ENCODE results near the gene CFI.
A peak's percentile ranks its signal among the peaks of the same experiment; 100 is the strongest.

Gene CFI

DNA sequence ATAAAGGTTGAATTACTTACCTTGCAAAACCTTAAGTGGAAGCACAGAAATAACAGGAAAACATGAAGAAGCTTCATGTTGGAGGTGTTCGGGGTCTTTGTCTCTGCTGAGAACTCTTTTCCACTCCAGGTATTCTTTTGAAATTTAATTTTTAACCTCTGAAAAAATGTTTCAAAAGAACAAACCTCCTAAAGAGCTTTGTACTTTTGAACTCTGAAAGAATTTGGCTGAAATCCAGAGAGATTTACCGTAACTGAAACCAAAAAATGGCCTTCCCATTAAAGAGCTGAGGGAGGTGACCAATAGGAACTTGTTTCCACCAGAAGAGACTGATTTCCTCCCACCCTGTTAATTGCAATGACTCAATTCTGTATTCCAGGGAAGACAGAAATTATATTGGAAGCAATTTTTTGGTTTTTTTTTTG lies at the start of gene CFI:
Gene CFI (minus strand): TSS at position 105 of the 425 bp plus-strand sequence. CDS start 28 bp downstream, at position 77.
- no peak for DNase-seq

DNA sequence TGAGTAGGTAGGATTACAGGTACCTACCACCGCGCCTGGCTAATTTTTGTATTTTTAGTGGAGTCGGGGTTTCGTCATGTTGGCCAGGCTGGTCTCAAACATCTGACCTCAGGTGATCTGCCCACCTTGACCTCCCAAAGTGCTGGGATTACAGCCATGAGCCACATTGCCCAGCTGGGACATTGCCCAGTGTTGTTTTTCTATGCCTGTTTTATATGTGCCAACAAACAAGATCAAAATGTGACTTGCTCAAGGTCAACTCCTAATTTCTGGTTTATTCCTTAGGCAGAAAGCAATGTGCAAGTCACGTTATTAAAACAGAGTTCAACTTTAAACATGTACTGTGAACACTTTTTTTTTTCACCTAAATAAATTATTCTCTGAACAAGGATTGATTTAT lies 48.8 kb upstream of the CFI start:
- DNase-seq = no peak

- DNase-seq = no peak
Observed at GRCh38 chr4:109848501-109848900, 46.7 kb upstream of the CFI start.

DNA sequence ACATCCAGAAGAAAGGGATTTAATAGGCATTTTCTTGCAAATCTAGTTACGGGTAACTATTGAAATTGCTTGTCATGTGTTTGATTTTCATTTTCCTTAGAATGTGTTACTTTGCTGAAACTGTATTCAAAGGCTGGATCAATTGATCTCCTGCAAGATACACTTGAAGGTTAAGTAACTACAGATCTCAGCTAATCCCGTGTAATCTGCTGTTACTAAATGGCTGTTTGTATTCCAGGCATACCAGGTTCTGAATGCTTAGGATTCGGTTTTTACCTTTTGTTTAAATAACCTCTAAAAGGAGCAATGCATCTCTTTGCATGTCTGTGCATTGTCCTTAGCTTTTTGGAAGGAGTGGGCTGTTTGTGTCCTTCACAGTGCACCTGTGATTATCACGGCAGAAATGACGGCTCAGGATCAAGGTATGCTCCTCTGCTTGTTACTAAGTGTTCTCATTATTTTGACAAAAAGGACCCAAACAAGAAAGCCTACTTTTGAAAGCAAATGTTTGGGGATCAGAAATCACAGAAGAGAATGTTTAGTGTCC lies 46.2 kb upstream of the CFI start, which contains the start of gene LRIT3:
Gene LRIT3 (plus strand): TSS at position 212 of the 547 bp plus-strand sequence. CDS start 95 bp downstream, at position 307.
- DNase-seq = no peak

DNA sequence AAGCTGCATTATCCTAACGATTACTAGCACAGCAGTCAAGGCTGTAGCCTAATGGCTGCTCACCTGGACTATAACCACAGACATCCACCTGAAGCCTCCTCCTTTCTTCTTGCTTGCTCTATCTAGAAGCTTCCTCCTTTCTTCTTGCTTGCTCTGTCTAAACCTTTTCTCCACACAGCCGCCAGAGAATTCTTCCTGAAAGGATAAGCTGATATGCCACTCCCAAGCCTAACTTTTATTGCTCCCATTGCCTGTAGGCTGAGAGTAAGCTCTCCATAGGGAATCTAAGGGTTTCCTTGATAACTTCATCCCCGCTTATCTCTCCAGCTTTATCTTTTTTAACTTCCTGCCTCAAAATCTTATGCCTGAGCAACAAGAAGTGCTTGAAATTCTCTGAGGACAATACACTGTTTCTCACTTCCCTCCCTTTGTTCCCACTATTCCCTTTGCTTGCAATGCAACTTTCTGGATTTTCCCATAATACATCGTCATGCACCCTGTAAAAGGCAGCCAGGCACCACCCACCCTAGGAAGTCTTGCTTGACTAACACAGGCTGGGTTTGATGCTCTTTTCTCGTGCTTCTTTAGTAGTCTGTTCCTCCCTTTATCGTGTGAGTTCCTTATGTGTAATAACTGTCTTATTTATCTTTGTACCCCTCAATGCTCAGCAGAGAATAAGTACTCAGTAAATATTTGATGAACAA lies 44.7 kb upstream of the CFI start:
- DNase-seq = no peak

DNA sequence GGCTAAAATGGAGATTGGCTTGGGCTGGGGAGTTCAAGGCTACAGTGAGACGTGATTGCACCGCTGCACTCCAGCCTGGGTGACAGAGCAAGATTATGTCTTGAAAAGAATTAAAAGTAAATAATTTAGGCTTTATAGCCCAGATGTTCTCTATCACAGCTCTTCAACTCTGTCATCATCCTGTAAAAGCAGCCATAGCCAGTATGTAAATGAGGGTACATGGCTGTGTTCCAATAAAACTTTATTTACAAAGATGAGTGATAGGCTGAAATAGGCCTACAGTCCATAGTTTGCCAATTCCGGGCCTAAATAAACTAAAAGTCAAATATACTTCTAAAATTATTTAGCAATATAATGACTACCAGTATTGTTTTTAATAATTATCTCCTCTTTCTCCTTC lies 35.2 kb upstream of the CFI start:
- DNase-seq = no peak

DNA sequence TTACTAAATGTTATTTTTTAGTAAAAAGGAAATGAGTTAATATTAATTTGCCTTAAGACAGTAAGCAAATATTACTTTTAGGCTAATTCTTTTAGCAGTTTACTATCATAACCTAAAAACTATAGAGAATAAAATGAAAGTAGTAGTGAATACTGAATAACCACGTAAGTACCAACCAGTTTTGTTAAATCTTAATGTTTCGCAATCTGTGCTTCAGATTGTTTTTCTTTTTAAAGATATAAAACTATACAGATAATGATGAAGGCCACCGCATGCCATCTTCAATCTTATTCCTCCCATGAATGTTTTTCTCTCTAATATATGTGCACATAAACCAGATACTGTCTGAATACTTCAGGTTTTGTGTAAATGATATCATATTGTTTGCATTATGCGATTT lies 32.0 kb upstream of the CFI start:
- no peak for DNase-seq

GRCh38 chr4:109827672-109828071 lies 25.9 kb upstream of the CFI start, which contains the start of gene RRH:
RRH (plus strand) TSS chr4:109827972; CDS start chr4:109828028, 56 bp downstream.
- no peak for DNase-seq

DNA sequence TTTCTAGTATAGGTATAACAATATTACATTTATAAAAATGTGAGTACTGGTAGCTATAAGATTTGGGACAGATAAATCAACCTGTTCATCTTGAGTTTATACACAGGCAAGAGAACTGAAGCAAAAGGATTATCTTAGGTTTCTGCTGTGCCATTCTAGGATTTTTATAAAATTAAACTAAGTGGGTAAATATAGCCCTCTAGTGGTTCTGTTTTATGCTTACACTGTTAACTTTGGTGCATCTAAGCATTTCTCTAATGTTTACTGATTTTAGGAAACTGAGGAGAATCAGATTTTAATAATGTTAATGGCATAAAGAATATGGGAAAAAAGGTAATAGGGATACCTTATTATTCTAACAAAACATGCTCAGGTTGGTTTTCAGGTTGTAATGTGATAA lies 24.9 kb upstream of the CFI start:
- DNase-seq = no peak

DNA sequence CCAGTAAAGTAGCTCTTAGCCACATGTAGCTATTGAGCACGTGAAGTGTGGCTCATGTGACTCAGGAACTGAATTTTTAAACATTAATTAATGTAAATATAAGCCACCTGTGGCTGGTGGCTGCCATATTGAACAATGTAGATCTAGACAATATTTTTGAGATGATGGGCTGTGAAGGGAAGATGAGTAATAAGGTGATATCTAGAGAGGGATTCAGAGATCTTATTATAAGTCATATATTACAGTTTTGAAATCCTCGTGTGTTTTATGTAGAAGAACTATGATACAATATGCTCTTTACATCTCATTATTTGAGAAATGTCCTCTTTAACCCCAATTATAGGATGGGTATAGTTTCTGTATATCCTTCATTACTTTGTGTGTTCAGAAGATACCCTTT lies 19.4 kb upstream of the CFI start:
- no peak for DNase-seq

DNA sequence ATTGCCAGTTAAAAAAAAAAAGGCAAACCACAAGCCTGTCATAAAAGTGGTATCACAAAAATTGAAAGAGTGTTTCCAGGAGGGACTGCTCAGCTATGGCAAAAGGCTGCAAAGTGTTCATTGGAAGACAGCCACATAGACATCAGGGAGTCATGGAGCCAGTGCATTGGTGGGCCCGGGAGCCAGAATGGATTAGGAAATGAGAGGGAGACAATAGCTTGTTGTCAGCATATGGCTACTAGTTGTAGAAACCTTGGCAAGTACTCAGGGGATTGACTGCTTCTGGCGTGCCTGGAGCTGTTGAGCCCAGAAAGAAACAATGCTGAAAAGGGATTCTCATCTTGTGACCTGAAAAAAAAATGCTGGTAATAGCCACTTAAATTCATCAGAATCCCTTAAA lies 18.8 kb upstream of the CFI start:
- no peak for DNase-seq

DNA sequence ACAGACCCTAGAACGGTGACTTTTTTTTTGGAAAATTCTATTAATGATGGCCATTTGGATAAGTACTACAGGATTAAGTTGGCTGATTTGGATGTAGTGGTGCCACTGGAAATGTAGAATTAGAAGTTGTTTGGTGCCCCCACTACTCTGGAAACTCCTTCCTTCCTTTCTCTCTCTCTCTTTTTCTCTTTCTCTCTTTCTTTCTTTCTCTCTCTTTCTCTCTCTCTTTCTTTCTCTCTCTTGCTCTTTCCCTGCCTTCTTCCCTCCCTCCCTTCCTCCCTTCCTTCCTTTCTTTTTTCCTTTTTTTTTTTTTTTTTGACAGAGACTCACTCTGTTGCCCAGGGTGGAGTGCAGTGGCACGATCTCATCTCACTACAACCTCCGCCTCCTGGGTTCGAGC lies 16.5 kb upstream of the CFI start:
- DNase-seq = no peak

GRCh38 chr4:109816894-109817293 lies 15.1 kb upstream of the CFI start:
- no peak for DNase-seq

GRCh38 chr4:109816082-109816442 lies 14.3 kb upstream of the CFI start:
- peak; percentile 44 for DNase-seq

- peak; percentile 84 for DNase-seq
Observed at GRCh38 chr4:109815151-109816081, 13.6 kb upstream of the CFI start, which contains the start of gene GAR1. GAR1 (plus strand) TSS chr4:109815762; CDS start chr4:109816165, 403 bp downstream.

GRCh38 chr4:109811707-109812106 lies 9.9 kb upstream of the CFI start:
- no peak for DNase-seq

DNA sequence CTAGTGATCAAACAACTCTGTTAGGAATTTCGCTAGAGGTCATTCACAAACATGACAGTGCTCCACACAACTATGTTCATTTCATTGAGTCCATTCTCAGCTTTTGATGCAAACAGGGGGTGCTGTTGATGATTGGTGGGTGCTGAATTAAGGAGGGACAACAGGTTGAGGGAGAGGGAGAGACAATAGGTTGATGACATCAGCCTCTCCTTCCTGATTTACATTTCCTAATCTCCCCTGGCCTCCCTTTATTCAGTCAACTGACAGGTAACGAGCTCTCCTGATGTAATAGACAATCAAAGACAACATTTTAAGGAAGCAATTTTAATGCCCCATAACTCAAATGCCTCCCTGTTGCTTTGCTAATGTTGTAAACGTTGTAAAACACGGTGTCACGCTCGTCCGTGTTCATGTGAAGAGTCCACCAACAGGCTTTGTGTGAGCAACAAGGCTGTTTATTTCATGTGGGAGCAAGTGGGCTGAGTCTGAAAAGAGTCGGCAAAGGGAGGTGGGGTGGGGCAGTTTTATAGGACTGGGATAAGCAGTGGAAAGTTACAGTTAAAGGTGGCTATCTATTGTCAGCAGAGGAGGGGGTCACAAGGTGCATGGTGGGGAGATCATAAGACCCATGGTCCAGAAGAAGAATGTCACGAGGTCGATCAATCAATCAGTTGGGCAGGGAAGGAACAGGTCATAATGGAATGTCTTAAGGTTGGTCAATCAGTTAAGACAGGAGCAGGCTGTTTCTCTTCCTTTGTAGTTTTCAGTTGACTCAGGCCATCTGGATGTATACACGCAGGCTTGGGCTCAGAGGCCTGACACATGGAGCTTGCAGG lies 9.0 kb upstream of the CFI start:
- no peak for DNase-seq

GRCh38 chr4:109809655-109810054 lies 7.9 kb upstream of the CFI start:
- no peak for DNase-seq

DNA sequence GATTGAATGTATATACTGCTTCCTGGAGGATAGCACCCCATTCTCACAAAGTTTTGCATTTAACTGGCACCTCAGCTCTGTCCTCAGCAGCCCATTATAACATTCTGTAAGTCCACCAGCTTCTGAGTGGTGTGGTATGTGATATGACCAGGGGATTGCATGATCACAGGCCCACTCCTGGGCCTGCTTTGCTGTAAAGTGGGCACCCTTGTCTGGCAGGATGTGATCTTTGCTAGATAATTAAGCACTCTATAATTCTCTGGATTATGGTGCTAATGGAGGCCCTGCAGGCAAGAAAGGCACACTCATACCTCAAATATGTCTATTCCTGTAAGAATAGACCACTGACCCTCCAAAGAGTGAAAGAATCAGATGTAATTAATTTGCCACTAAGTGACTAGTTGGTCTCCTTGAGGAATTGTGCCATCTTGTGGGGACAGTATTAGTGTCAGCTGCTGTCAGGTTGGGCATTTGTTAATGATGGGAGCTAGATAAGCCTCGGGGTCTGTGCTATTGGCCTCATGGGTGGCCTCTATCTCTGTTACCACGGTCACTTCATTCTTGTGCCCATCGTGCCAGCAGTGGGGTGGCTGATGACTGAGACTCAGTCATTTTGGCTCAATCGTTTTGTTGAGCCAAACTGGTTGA lies 2.2 kb upstream of the CFI start:
- DNase-seq = no peak

DNA sequence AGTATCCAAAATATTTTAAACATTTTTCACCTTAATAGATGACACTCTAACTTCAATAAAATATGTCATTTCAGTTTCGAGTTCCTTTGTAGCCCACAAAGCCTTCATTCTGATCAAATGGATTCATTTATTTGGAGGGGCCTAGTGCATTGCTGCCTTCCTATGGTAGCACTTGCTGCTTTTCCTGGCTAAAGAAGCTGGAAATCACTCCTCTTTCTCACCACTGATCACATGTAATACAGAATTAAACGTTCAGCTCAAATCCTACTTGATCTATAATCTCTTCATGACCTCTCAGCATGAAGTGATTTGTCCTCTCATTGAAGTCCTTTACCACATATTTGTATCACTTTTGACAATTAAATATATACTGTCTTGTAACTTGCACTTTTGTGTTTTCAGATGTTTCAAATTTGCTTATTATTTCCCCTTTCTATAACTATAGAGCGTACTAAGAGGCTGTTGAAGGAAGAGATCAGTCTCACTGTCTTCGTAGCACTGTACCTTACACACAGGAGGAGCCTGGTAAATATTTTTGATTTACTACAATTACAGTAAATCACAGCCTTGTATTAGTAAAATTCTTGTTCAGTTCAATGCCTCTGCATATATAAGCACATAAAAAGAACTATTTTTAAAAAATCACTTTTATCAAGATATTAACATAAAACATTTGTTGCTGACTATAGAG lies 555 bp downstream of the CFI start:
- no peak for DNase-seq

DNA sequence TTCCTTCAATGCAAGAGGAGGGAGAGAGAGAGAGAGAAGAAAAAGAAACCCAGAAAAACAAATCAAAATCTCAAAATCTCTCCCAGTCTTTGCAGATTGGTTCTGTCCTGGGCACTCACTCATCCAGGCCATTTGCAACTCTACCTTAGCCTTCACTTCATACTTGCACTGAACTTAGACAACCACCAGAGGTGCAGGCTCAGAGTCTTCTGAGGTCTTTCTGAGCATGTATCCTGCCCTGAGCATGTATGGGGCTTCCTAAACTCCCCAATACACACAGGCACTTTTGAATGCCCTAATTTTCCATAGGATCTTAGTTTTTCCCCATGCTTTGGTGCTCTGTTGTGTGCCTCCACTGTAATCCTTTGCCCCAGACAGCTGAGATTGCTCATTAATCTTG lies 2.9 kb downstream of the CFI start:
- no peak for DNase-seq
